ENCODE data around the gene HOXA6. TPM values are rescaled to one million over a fixed set of nuclear protein-coding genes. Genes with fewer than 3 reads are reported as not detected.
A peak's percentile ranks its signal among the peaks of the same experiment; 100 is the strongest.

The HOXA6 gene
- total RNA-seq, 1 experiment from 2014 or later = 3.3 TPM

DNA sequence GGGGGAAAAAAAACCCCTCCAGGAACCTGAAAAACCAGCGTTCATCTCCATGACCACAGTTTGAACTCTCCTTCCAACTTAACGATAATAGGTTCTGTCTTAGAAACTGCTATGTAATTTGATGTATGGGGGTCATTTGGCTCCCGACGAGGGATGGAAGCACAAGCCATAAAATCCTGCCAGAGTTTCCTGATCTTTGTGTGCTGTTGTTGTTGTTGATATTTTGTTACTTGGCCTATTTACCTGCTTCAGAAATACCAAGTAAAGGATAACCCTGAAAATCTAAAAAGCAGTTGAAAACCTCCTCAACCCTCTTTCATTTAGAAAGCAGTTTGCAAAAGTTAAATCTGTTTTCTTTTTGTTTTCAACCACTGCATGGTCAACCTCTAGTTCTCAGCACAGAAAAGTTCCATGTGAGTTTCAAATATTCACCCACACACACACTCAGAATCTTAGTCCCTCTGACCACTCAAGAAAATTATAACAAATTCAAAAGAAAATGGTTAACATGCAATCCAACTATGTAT, 35.8 kb downstream of the HOXA6 start:
- no peaks in the 10 kb centered on the region for H3K27me3 ChIP-seq (ENCODE audit: control insufficient read depth, insufficient read depth, low read length)
- DNase-seq (ENCODE audit: low read depth, low spot score) (no peak), ATAC-seq (no peak)
- intact Hi-C loops (cut with micrococcal nuclease; ENCODE audit: unreplicated experiment) (no loop called here), in situ Hi-C loops (cut with HindIII; ENCODE audit: low pct_unique_long_range_greater_than_20kb, low sequenced_read_pairs) (no loop called here)
- ChIA-PET POLR2A (no interaction called here), CTCF (no interaction called here)
- 0 out of 2 replicates have a peak, but pooled peaks cover under 1% of the 10 kb centered on the region for H3K36me3 ChIP-seq (ENCODE audit: control insufficient read depth, insufficient read depth, low read length)
- TF ChIP-seq, protein P1, sequence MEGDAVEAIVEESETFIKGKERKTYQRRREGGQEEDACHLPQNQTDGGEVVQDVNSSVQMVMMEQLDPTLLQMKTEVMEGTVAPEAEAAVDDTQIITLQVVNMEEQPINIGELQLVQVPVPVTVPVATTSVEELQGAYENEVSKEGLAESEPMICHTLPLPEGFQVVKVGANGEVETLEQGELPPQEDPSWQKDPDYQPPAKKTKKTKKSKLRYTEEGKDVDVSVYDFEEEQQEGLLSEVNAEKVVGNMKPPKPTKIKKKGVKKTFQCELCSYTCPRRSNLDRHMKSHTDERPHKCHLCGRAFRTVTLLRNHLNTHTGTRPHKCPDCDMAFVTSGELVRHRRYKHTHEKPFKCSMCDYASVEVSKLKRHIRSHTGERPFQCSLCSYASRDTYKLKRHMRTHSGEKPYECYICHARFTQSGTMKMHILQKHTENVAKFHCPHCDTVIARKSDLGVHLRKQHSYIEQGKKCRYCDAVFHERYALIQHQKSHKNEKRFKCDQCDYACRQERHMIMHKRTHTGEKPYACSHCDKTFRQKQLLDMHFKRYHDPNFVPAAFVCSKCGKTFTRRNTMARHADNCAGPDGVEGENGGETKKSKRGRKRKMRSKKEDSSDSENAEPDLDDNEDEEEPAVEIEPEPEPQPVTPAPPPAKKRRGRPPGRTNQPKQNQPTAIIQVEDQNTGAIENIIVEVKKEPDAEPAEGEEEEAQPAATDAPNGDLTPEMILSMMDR (IDR thresholded peaks at IDR 0.05) = no peak
- TF ChIP-seq SIN3A (IDR thresholded peaks at IDR 0.05; ENCODE audit: borderline replicate concordance, insufficient read depth, low read depth, low read length) = 0 out of 2 replicates have a peak, but pooled peaks have one; percentile 44
- TF ChIP-seq POLR2AphosphoS5 (IDR thresholded peaks at IDR 0.05; ENCODE audit: low read depth, low read length) = no peak
- no peak for TF ChIP-seq TCF7L2 (IDR thresholded peaks at IDR 0.05; ENCODE audit: low read depth, low read length)
- TF ChIP-seq, protein P2, sequence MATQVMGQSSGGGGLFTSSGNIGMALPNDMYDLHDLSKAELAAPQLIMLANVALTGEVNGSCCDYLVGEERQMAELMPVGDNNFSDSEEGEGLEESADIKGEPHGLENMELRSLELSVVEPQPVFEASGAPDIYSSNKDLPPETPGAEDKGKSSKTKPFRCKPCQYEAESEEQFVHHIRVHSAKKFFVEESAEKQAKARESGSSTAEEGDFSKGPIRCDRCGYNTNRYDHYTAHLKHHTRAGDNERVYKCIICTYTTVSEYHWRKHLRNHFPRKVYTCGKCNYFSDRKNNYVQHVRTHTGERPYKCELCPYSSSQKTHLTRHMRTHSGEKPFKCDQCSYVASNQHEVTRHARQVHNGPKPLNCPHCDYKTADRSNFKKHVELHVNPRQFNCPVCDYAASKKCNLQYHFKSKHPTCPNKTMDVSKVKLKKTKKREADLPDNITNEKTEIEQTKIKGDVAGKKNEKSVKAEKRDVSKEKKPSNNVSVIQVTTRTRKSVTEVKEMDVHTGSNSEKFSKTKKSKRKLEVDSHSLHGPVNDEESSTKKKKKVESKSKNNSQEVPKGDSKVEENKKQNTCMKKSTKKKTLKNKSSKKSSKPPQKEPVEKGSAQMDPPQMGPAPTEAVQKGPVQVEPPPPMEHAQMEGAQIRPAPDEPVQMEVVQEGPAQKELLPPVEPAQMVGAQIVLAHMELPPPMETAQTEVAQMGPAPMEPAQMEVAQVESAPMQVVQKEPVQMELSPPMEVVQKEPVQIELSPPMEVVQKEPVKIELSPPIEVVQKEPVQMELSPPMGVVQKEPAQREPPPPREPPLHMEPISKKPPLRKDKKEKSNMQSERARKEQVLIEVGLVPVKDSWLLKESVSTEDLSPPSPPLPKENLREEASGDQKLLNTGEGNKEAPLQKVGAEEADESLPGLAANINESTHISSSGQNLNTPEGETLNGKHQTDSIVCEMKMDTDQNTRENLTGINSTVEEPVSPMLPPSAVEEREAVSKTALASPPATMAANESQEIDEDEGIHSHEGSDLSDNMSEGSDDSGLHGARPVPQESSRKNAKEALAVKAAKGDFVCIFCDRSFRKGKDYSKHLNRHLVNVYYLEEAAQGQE (IDR thresholded peaks at IDR 0.05; ENCODE audit: insufficient read depth in 1 of 2, low read depth in 2 of 2, low read length in 1 of 2) = no peak
- TSS peak; percentile 70 for BruUV-seq (replicated peaks)
- H3K4me3 ChIP-seq (ENCODE audit: low read depth in 2 of 2, low read length in 2 of 2) = peak overlapping the region; percentile 77 to 92
- peak overlapping the region; percentile 100 for H3K27ac ChIP-seq (ENCODE audit: low read length)
- H3K4me1 ChIP-seq (ENCODE audit: control insufficient read depth, insufficient read depth, low read length) = peaks cover 43% of the 10 kb centered on the region
- H3K9me3 ChIP-seq (ENCODE audit: control insufficient read depth, insufficient read depth, low read depth, low read length) = no peaks in the 10 kb centered on the region

DNA sequence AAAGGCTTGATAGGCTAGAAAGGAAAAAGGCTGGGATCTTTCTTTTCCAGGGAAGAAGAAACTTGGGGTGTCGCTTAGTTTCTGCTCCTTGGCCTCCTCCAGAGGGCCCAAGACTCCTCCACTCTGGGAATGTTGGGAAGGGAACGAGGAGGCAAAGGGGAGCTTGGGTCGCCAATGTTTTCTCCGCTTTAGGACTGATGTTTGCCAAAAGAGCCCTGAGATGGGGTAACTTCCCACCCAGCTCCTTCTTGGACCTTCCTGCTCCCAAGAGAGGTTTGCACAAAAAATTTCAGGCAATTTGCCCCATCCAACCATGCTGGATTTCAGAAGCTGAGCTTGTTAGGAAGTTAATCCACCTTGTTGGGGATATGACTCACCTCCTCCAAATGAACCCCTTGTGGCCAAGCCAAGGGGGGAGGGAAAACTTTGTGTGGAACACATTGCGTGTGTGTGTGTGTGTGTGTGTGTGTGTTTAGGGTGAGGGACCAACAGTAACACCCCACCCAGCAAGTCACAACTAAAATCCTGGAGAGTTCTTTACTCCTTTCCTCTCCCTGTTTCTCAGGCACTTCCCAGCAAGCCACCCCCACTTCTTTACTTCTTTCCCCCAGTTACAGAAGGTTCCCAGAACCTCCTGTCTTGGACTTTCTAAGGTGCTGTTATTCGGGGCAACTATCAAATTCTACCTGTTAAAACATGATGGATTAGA, 36.4 kb downstream of the HOXA6 start:
- no TSS peak for BruUV-seq (replicated peaks)
- ATAC-seq = no peak
- intact Hi-C loops (cut with micrococcal nuclease; ENCODE audit: unreplicated experiment) (no loop called here), in situ Hi-C loops (cut with HindIII; ENCODE audit: low pct_unique_long_range_greater_than_20kb, low sequenced_read_pairs) (no loop called here)
- H3K36me3 ChIP-seq (ENCODE audit: control insufficient read depth, insufficient read depth, low read length) = 0 out of 2 replicates have a peak, but pooled peaks cover 2% of the 10 kb centered on the region
- no peak for DNase-seq (ENCODE audit: low read depth, low spot score)
- ChIA-PET POLR2A (interaction anchor here (0.6 to 0.8 kb wide), 5 partner anchors 9 to 531 kb away, joined by 3 to 4 read pairs (median 3); no protein-coding TSS in a partner anchor), CTCF (interaction anchor here (0.7 kb wide), 1 partner anchor 232 kb away, joined by 3 read pairs; no protein-coding TSS in a partner anchor)
- H3K4me3 ChIP-seq (ENCODE audit: low read depth in 2 of 2, low read length in 2 of 2) = peak overlapping the region; percentile 77 to 92
- TF ChIP-seq POLR2AphosphoS5 (IDR thresholded peaks at IDR 0.05; ENCODE audit: low read depth, low read length) (peak; percentile 8; the same call in 1 of the 2 replicates), TCF7L2 (IDR thresholded peaks at IDR 0.05; ENCODE audit: low read depth, low read length) (no peak)
- no peaks in the 10 kb centered on the region for H3K9me3 ChIP-seq (ENCODE audit: control insufficient read depth, insufficient read depth, low read depth, low read length)
- no peaks in the 10 kb centered on the region for H3K27me3 ChIP-seq (ENCODE audit: control insufficient read depth, insufficient read depth, low read length)
- H3K27ac ChIP-seq (ENCODE audit: low read length) = peak overlapping the region; percentile 100
- H3K4me1 ChIP-seq (ENCODE audit: control insufficient read depth, insufficient read depth, low read length) = peaks cover 41% of the 10 kb centered on the region

Data from Panc1 (cell line).